PC-3 (cell line): Measurements from ENCODE around the gene XPR1.

Source experiments
- EZH2 ChIP-seq: fragments of 300-600 bp; sonication (generic); IDR thresholded peaks from one replicate; pipeline ENCODE4 v1.6.1; 2017; ENCODE audit warnings: antibody characterized with exemption, mild to moderate bottlenecking, low read length; ENCODE audit not compliant: unreplicated experiment
- TF ChIP-seq, protein P1 (sequence below): fragments of 300-600 bp; sonication (generic); conservative IDR thresholded peaks from 2 replicates; pipeline ENCODE4 v1.5.1; 2017; ENCODE audit warnings: antibody characterized with exemption, low read depth, mild to moderate bottlenecking, low read length

DNA sequence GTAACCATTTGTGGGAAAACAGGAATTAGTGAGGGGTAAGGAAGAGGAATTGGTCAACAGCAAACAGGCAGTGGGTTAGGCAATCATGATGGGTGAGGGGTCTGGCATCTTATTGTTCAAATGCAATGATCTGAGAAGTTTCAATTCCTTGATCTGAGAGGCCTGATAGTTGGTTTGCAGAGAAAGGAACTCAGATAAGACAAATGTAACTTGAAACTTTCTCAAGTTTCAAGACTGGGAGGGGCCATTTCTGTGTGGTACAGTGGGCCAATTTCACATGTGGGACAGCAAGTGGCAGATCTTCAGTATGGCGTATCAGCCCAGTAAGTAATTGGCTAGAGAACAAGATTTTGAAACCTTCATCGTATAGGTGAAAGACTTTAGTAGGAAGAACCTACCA is 102.5 kb downstream of the XPR1 start:
- TF ChIP-seq, protein P1, sequence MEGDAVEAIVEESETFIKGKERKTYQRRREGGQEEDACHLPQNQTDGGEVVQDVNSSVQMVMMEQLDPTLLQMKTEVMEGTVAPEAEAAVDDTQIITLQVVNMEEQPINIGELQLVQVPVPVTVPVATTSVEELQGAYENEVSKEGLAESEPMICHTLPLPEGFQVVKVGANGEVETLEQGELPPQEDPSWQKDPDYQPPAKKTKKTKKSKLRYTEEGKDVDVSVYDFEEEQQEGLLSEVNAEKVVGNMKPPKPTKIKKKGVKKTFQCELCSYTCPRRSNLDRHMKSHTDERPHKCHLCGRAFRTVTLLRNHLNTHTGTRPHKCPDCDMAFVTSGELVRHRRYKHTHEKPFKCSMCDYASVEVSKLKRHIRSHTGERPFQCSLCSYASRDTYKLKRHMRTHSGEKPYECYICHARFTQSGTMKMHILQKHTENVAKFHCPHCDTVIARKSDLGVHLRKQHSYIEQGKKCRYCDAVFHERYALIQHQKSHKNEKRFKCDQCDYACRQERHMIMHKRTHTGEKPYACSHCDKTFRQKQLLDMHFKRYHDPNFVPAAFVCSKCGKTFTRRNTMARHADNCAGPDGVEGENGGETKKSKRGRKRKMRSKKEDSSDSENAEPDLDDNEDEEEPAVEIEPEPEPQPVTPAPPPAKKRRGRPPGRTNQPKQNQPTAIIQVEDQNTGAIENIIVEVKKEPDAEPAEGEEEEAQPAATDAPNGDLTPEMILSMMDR: no peak
- TF ChIP-seq EZH2: no peak
